Measurements from ENCODE around the gene LGR4. TPM values are rescaled to one million over a fixed set of nuclear protein-coding genes. Genes with fewer than 3 reads are reported as not detected.

The LGR4 gene
- total and polyA plus RNA-seq, 2 experiments from 2014 or later: 22.6 to 99.6 TPM

GRCh38 chr11:27406498-27407354 lies 65.9 kb downstream of the LGR4 start (continued):
- TF ChIP-seq ZNF462 (CRISPR knock-in tag; IDR thresholded peaks at IDR 0.05): no peak
- no peak for TF ChIP-seq EZH2 (IDR thresholded peaks at IDR 0.05; ENCODE audit: low read depth, unreplicated experiment)
- no peak for TF ChIP-seq ZNF331 (CRISPR knock-in tag; IDR thresholded peaks at IDR 0.05; ENCODE audit: low read depth)
- no peak for TF ChIP-seq STAT1 (IDR thresholded peaks at IDR 0.05; ENCODE audit: unreplicated experiment)

- no peak for DNase-seq (ENCODE audit: low spot score)
- no peak overlapping the region for H2AFZ ChIP-seq
- peaks cover 4% of the 10 kb centered on the region for H4K20me1 ChIP-seq (replicated peaks; ENCODE audit: insufficient read depth)
- Mint-ChIP-seq H3K4me1 (peaks cover 5% of the 10 kb centered on the region; the same call in 2 of the 3 replicates), H3K9me3 (no peaks in the 10 kb centered on the region), H3K27me3 (ENCODE audit: insufficient read depth, low read depth, poor library complexity) (no peaks in the 10 kb centered on the region), H3K36me3 (ENCODE audit: low read depth) (no peaks in the 10 kb centered on the region), H3K4me3 (no peak overlapping the region), H3K27ac (no peak overlapping the region)
- no peaks in the 10 kb centered on the region for H3K27me3 ChIP-seq (ENCODE audit: insufficient read depth)
- H3K4me2 ChIP-seq: no peak overlapping the region
- no peaks in the 10 kb centered on the region for H3F3A ChIP-seq (replicated peaks; ENCODE audit: low read depth)
- peaks cover 64% of the 10 kb centered on the region for H3K79me2 ChIP-seq (replicated peaks; ENCODE audit: insufficient read depth)
- H3K4me1 ChIP-seq (ENCODE audit: insufficient read depth): no peaks in the 10 kb centered on the region
- no peaks in the 10 kb centered on the region for H3K36me3 ChIP-seq (ENCODE audit: insufficient read depth)
- no peak overlapping the region for H3K4me3 ChIP-seq
- no peaks in the 10 kb centered on the region for H3K9me2 ChIP-seq (ENCODE audit: insufficient read depth)
- H3K27ac ChIP-seq (ENCODE audit: low read depth): peak overlapping the region; percentile 51
- TF ChIP-seq EZH2 (IDR thresholded peaks at IDR 0.05; ENCODE audit: low read depth, unreplicated experiment): no peak
- ATAC-seq: no peak
Observed at GRCh38 chr11:27405134-27405533, 67.5 kb downstream of the LGR4 start.

Data from GM23338 (cell line).